Panc1 (cell line): Measurements from ENCODE around the gene MAGI2.

Experiments
- CTCF ChIP-seq: fragments of 450-650 bp; IDR thresholded peaks from 2 replicates; pipeline ENCODE4 v1.5.1; 2017; ENCODE audit warnings: mild to moderate bottlenecking
- SIN3A ChIP-seq: IDR thresholded peaks from 2 replicates; pipeline ENCODE4 v1.6.1; 2012; ENCODE audit warnings: low read depth, mild to moderate bottlenecking, low read length, moderate library complexity, borderline replicate concordance; ENCODE audit not compliant: insufficient read depth

- TF ChIP-seq CTCF (no peak), SIN3A (no peak)
Measured at GRCh38 chr7:79217976-79218626, 235.4 kb downstream of the MAGI2 start.
